HG02798 (cell line): ENCODE measurements around the gene COG6.
A peak's percentile ranks its signal among the peaks of the same experiment; 100 is the strongest.

ENCODE experiments used
- ATAC-seq: cut with Tn5 transposase; IDR thresholded peaks from one replicate; pipeline ENCODE4 v1.9.1; 2021; ENCODE audit warnings: mild to moderate bottlenecking; ENCODE audit not compliant: unreplicated experiment, poor library complexity

Gene COG6

DNA sequence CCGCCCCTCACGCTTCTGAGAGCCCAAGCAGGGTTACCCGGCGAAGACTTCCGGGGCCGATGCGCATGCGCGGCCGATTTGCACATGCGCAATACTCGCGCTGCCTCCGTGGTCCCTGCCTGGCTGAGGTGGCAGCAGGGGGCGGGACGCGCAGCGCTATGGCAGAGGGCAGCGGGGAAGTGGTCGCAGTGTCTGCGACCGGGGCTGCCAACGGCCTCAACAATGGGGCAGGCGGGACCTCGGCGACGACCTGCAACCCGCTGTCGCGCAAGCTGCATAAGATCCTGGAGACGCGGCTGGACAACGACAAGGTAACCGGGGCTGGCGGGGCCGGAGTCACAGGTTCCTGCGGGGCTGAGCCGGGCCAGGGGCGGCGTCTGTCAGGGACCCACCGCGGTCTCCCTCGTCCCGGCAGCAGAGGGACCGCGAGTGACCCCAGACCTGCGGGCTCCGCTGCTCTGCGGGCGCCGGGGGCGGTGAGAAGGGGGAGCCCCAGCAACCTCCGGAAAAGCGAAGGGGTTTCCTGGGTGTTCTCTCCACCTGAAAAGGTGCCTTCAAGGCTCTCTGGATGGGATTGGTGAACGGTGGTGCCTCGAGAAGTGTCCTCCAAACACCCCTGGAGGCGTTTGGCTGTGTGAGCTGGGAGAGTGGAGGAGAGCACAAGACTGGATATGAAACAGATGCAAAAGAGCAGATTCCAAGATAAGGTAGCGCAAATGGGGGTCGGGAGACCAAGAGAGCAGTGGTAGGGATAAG is at the start of gene COG6:
COG6 (plus strand) TSS at position 94 of the 756 bp plus-strand sequence; CDS start at position 159, 65 bp downstream.
- peak; percentile 98 for ATAC-seq

DNA sequence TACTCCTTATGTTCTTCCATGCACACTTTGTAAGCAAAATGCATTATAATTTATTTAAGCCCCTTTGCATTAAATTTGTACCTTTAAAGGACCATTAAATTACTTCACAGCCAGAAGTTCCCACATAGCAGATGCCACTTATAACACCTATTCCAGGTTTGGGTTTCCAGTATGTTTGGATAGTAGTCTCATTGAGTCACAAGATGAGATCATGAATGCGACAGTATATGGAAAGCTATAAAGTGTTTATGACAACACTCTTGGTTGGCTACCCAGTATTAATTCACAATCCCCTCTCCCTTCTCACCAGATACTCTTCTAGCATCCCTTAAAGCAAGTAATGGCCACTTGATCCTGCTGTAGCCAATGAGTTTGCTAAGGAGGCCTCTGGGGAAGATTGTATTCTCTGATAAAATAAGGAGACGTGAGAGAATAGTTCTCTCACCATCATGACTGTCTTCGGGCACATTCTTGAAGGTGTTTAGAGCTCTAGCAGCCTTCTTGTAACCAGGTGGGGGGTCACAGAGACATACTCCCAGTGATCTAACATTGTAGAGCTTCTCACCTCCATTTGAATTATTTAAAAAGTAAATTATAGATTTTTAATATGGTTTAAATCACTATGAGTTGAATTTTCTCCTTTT is 49.7 kb upstream of the COG6 start:
- ATAC-seq = no peak

DNA sequence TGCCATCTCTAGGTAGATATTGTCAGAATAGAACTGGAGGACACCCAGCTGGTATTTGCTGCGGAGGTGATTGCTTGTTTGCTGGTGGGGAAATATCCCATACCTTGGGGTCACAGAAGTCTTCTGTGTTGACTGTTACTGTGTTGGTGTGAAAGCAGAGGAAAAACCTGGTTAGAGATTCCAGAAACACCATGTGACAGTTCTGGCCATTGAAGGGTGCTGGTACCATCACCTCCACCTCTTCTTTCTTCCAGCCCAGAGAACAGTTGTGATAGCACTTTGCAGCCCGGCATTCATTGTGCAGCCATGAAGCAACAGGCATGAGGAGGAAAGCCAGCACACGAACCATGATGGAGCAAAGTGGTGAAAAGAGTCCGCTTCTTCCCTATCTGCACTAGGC is 47.6 kb upstream of the COG6 start:
- no peak for ATAC-seq

DNA sequence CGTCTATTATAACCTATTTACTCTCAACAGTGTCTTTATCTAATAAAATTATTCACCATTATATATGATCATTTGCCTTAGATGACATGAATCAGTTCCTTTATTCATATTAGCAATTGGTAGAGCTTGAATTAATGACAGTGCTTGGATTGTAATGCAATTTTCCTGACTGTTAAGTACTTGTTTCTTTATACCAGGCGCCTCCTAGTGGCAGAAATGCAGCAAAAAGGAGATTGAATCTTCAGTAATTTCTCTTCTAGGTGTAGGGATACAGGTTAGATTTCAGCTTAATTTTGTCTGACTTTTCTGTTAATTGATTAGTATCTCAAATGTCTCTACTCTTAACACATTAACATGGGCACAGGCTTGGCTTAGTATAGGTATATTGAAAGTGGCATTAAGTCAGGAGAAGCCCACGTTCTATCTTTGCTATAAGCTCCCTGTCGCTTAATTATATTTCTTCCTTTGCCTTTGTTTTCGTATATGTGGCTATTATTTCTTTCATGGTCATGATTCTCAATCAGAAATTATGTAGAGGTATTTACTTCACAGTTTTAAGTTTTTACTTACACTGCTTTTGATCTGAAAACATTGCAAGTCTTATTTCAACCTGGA is 43.3 kb upstream of the COG6 start:
- ATAC-seq = no peak

DNA sequence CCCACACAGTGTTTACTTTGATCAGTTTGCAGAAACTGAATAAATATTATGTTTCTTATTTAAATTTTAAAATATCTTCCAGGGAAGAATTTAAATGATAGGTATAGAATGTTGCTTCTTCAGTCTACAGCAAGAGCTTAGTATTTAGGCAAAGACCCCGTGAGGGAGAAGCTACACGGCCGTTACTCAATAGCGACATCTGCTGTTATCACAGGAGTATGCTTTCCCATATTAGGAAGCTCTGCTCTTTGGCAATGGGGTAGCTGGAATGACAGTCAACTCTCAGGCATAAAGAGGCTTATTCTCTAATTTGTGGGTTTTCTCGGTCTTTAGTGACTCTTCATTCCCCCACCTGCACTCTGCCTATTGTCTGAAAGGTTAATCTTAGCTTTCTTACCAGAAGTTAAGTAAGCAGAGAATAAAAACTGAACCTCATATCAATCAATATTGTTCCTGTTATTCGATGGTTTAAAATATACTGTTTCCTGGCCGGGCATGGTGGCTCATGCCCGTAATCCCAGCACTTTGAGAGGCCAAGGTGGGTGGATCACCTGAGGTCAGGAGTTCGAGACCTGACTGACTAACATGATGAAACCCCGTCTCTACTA is 39.3 kb upstream of the COG6 start:
- peak; percentile 76 for ATAC-seq

DNA sequence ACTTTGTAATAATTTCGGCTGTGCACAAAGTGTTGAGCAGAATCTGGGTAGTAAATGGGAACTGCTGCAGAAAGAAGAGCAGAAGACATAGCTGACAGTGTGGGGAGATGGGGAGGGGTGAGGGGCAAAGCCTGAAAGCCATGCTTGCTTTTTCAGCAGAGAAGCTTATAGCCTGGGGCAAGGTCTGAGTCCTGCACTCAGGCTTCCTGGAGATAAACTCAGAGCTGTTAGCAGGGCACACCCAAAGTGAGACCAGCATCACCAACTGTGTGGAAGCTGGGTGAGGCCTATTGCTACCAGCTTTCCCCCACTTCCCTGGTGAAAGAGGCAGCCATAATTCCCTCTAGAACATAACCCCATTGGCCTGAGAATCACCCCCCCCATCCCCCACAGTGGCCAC is 36.9 kb upstream of the COG6 start:
- ATAC-seq = no peak

DNA sequence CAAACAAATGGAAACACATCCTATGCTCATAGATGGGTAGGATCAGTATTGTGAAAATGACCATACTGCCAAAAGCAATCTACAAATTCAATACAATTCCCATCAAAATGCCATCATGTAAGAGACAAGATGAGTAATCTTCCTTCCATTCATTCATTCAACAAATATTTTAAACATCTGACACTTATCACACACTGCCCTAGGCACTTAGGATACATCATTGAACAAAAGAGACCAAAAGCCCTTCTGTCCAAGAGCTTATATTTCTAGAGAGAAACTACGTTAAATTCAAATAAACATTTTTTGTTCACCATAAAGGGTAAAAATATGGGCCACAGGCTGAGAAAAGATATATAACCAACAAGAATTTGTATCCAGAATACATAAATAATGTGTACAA is 32.0 kb upstream of the COG6 start:
- no peak for ATAC-seq

DNA sequence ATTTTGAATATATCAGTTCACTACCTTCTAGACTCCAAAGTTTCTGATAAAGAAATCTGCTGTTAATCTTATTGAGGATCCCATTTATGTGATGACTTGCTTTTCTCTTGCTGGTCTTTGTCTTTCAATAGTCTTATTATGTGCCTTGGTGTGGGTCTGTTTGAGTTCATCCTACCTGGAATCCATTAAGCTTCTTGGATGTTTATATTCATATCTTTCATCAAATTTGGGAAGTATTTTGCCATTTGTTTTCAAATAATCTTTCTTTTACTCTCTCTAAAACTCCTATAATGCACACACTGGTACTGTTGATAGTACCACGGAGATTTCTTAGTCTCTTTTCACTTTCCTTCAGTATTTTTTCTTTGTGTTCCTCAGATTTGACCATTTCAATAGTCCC is 24.2 kb upstream of the COG6 start:
- ATAC-seq = no peak

DNA sequence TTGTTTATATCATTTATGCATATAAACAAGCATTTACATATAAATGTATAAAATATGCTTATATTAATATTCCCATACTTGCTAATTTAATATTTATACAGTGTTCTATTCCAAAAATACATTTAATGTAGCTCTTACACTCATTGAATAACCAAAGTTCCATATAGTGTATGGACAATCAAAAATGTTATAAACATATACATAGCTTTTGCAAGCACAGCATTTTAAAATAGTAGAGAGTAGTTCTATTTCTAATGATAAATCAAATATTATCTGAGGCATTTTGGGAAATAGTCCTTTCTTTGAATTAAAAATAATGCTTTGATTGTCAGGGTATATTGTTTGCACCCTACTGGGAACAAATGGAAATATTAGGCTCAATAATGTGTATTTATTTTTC is 22.5 kb upstream of the COG6 start:
- no peak for ATAC-seq

DNA sequence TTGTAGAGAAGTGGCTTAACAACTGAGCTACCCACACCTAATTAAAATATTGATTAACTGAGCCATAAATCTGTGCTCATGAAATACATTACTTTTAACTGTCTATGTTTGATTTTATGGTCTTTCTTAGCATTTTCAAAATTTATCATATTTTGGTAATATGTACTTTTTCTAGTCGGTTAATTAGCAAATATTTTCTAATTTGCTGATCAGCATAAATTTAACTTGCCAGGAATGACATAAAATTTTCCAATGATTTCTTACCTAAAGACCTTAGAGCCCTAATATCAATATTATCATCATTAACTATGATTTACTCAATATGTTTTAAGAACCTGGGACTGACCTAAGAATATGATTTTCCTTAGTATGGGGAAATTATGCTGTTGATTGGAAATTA is 19.9 kb upstream of the COG6 start:
- no peak for ATAC-seq

DNA sequence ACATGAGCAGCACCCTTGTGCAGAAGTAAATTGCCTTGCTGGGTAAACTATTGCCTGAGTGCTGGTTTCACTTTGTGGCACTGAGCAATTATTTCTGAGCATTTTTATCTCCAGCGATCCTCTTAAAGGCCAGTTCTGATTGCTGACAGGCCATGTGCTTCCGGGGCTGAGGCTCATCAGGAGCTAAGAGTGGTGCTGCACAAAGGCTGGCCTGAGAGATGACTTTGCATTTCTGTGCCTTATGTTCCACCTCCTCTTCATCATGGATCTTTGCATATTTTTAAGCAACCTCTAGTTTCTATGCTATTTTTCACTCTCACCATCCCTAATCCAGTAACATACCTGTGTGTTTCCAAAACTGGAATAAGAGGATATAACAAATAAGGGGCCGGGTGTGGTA is 17.6 kb upstream of the COG6 start:
- no peak for ATAC-seq

DNA sequence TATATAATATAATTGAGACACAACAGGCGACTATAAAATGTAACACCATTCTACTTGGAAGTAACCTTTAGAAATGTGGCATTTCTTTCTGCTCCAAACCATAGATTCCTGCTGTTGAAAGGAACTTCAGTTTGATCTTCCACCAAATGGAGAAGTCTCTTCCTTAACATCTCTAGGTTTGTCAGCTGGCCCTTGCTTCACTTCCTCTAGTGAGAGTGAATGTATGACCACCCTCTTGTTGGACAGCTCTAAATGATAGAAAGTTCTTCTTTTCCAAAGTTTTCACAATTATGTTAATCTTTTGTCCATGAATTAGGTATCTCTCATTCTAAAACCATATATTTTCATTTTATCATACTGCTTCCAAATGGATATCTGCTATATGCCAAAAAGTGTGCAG is 13.8 kb upstream of the COG6 start:
- ATAC-seq = no peak

DNA sequence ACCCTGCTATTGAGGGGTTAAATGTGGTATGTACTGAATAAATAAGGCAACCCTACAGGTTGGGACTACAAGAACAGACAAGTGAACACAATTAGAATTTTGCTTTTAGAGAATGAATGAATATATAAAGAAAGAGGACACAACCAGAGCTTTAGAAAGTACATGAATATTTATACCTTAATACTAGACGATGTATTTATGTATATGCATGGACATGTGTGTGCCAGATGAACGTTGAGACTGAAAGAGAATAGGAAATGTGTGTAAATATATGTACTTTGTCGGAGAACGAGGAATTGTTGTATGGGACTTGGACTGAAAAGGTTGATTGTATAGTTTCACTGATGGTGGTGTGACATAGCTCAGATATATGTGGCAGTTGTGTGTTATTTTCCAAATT is 9.3 kb upstream of the COG6 start:
- ATAC-seq = no peak

DNA sequence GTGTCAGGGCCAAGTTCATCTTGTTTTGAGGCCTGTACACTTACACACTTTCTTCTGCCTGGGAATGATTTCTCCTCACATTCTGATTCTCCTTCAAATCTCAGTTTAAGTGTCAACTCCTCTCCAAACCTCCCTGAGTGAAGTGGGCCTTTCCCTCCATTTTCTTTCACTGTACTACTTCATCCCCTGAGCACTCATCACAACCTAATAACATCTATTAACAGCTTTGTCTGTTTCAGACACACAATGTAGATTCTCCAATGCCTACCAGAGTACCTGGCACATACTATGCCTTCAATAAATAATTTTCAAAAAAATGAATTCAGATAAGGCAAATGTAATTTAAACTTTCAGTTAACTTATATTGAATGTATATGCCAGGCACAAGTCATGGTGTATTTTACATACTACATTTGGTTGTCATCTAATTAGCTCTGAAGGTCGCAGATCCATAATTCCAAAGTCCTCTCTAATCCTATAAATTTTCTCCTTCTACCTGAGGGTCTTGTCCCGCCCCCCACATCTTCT is 357 bp upstream of the COG6 start:
- ATAC-seq = peak; percentile 5

DNA sequence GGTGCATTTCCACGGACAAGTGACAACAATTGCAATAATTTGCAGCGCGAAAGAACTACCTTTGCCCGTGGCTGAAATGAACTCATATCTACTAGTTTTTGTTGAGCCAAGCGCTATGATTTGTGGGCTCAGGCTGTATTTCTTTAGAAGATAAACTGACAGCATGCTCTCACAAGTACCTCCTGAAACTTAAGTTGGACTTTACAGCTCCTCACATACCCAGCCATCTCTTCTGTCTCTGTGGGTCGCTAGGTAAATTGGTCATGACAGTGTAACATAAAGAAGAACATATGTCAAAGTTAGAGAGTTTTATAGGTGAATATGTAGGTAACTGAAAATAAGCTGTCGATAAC is 839 bp downstream of the COG6 start:
- ATAC-seq = peak; percentile 0

DNA sequence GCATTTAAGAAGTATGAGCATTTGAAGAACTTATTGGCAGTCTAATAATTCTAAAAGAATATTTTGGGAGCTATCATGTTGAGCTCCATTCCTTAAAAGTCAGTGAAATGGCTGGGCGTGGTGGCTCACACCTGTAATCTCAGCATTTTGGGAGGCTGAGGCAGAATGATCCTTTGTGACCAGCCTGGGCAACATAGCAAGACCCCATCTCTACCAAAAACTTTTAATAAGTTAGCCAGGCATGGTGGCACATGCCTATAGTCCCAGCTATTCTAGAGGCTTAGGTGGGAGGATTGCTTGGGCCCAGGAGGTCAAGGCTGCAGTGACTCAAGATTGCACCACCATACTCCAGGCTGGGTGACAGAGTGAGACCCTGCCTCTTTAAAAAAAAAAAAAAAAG is 8.0 kb downstream of the COG6 start:
- no peak for ATAC-seq

DNA sequence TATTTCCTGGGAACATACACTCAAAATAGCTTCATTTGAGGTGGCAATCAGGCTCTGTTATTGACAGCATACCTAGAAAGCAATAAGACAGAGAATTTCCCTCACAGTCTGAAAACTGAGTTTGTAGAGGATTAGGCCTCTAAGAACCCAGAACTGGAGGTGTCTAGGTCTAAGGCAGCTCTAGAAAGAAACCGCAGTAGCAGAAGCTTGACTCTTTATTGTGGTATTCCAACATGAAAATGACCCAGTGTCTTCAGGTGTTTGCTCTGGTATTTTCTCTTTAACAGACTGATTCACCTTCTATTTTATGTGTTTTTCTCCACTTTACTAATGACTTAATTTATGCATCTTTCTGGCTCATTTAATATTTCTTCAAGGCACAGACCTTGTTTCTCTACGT is 8.5 kb downstream of the COG6 start:
- no peak for ATAC-seq

DNA sequence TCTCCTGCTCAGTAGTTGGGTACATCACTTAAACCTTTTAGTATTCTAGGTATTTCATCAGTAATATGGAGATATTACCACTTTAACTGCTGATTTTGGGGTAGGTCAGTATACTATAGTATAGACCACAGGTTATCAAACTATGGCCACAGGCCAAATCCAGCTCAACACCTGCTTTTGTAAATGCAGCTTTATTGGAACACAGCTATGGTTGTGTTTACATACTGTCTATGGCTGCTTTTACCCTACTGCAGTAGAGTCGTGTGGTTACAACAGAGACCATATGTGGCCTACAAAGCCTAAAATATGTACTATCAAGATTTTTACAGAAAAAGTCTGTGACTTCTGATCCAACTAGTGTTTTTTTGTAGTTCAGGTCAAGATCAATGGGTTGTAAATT is 10.3 kb downstream of the COG6 start:
- ATAC-seq = no peak

DNA sequence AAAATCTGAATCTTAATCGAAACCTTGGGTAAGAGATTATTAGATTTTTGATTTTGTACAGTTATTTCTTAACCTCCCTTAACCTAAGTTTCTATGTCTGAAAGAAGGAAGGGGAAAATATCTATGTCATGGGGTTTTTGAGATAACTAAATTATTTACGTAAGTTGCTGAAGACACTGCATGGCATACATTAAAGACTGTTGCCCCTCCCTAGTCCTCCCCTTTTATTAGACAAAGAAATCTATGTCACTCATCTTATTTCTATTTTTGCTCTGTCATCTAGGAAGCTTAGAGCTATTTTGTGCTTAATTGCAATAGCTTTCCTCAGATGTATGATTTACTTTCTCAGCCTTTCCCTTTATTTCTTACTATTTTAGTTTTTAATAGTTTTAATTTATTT is 15.0 kb downstream of the COG6 start:
- no peak for ATAC-seq

DNA sequence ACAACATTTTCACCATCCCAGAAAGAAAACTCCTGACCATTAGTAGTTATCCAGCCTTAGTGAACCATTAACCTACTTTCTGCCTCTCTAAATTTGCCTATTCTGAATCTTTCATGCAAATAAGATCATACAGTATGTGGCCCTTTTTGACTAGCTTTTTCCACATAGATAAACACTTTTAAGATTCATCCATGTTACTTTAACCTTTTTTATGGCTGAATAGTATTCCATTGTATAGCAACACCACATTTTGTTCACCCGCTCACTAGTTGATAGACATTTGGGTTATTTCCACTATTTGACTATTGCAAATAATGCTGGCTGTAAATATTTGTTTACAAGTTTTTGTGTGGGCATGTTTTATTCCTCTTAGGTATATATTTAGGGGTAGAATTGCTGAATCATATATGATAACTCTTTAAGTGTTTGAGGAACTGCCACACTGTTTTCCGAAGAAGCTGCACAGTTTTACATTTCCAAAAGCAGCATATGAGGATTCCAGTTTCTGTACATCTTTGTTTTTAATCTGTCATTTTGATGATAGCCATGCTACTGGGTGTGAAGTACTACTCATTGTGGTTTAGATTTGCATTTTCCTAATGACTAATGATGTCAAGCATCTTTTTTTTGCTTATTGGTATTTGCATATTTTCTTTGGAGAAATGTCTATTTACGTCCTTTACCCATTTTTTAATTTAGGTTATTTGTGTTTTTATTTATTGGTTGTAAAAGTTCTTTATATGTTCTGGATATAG is 17.1 kb downstream of the COG6 start:
- no peak for ATAC-seq

DNA sequence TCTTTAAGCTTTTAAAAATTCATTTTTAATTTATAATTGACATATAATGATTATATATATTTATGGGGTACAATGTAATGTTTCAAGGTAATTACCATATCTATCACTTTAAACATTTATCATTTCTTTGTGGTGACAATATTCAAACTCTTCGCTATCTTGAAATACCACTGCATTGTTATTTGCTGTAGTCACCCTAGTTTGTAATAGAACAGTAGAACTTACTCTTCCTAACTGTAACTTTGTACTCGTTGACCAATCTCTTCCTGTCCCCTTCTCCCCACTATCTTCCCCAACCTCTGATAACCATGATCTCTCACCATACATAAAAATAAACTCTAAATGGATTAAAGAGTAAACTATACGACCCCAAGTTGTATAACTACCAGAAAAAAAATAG is 20.4 kb downstream of the COG6 start:
- no peak for ATAC-seq
